AML-193 (cell line): ENCODE measurements around the gene PKP4.

Experiments used
- DNase-seq, 2 experiments: peaks; one replicate each; lab custom pipeline; 2025; lab: John Stamatoyannopoulos, UW

PKP4 gene

GRCh38 chr2:158546412-158547144 is 89.8 kb downstream of the PKP4 start:
- no peak for DNase-seq

- DNase-seq: no peak
Observed at GRCh38 chr2:158553257-158553656, 96.5 kb downstream of the PKP4 start.

GRCh38 chr2:158554996-158555395 is 98.2 kb downstream of the PKP4 start:
- DNase-seq: no peak

- no peak for DNase-seq
Observed at GRCh38 chr2:158556124-158556523, 99.4 kb downstream of the PKP4 start.

- no peak for DNase-seq
Observed at GRCh38 chr2:158557752-158558151, 101.0 kb downstream of the PKP4 start.

GRCh38 chr2:158559252-158559651 is 102.5 kb downstream of the PKP4 start:
- no peak for DNase-seq

- no peak for DNase-seq
Observed at GRCh38 chr2:158560259-158560658, 103.5 kb downstream of the PKP4 start.

- DNase-seq: no peak
Observed at GRCh38 chr2:158561054-158561453, 104.3 kb downstream of the PKP4 start.

GRCh38 chr2:158567208-158567607 is 110.5 kb downstream of the PKP4 start:
- no peak for DNase-seq

GRCh38 chr2:158569284-158569683 is 112.5 kb downstream of the PKP4 start:
- DNase-seq: no peak

GRCh38 chr2:158570869-158571268 is 114.1 kb downstream of the PKP4 start:
- DNase-seq: no peak

GRCh38 chr2:158573739-158574138 is 117.0 kb downstream of the PKP4 start:
- no peak for DNase-seq

GRCh38 chr2:158575051-158575635 is 118.4 kb downstream of the PKP4 start:
- DNase-seq: no peak

GRCh38 chr2:158577141-158577540 is 120.4 kb downstream of the PKP4 start:
- DNase-seq: no peak

- no peak for DNase-seq
Observed at GRCh38 chr2:158578703-158579330, 122.1 kb downstream of the PKP4 start.

GRCh38 chr2:158579928-158580327 is 123.2 kb downstream of the PKP4 start:
- DNase-seq: no peak

GRCh38 chr2:158580760-158581159 is 124.0 kb downstream of the PKP4 start:
- DNase-seq: no peak

GRCh38 chr2:158582670-158583069 is 125.9 kb downstream of the PKP4 start:
- no peak for DNase-seq

GRCh38 chr2:158583923-158584322 is 127.2 kb downstream of the PKP4 start:
- no peak for DNase-seq

- no peak for DNase-seq
Observed at GRCh38 chr2:158586491-158586890, 129.7 kb downstream of the PKP4 start.

- no peak for DNase-seq
Observed at GRCh38 chr2:158589303-158589702, 132.6 kb downstream of the PKP4 start.

GRCh38 chr2:158598862-158599517 is 142.2 kb downstream of the PKP4 start:
- DNase-seq: no peak

GRCh38 chr2:158599609-158600008 is 142.9 kb downstream of the PKP4 start:
- no peak for DNase-seq
